HFF-Myc (cell line): ENCODE results near the gene LDLR.

Experiments
- DNase-seq: peaks from one replicate; pipeline ENCODE4 v3.0.0-alpha.2; 2011; ENCODE audit warnings: low read depth; ENCODE audit errors: extremely low read depth
- H3K4me3 ChIP-seq: replicated peaks from 2 replicates; pipeline ENCODE4 v1.5.1; 2011; ENCODE audit warnings: low read depth, mild to moderate bottlenecking, control low read depth, low read length
- TF ChIP-seq, protein P1 (sequence below): IDR thresholded peaks from 2 replicates; pipeline ENCODE4 v1.5.1; 2012; ENCODE audit warnings: mild to moderate bottlenecking, low read depth, low read length, control low read depth; ENCODE audit errors: missing control alignments

Gene LDLR

DNA sequence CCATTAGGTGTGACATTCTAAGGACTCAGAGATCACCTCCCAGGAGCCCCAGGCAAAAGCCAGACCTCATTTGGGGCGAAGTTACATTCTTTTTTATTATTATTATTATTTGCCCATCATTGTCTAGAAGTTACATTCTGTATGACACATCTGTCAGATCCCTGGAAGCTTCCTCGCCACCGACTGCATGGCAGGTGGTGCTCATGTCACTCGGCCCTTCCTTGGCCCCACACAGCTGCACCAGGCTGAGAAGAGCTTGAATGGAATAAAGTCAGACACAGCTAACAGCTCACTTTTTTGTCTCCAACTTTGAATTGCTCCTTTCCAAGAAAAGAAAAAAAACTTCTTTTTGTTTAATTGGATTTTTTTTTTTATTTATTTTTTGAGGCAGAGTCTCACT lies 41.4 kb upstream of the LDLR start:
- TF ChIP-seq, protein P1, sequence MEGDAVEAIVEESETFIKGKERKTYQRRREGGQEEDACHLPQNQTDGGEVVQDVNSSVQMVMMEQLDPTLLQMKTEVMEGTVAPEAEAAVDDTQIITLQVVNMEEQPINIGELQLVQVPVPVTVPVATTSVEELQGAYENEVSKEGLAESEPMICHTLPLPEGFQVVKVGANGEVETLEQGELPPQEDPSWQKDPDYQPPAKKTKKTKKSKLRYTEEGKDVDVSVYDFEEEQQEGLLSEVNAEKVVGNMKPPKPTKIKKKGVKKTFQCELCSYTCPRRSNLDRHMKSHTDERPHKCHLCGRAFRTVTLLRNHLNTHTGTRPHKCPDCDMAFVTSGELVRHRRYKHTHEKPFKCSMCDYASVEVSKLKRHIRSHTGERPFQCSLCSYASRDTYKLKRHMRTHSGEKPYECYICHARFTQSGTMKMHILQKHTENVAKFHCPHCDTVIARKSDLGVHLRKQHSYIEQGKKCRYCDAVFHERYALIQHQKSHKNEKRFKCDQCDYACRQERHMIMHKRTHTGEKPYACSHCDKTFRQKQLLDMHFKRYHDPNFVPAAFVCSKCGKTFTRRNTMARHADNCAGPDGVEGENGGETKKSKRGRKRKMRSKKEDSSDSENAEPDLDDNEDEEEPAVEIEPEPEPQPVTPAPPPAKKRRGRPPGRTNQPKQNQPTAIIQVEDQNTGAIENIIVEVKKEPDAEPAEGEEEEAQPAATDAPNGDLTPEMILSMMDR: no peak
- DNase-seq: no peak
- H3K4me3 ChIP-seq: no peak overlapping the region

- DNase-seq: no peak
- TF ChIP-seq, protein P1: no peak
- H3K4me3 ChIP-seq: no peak overlapping the region
Observed at GRCh38 chr19:11050323-11051114, 38.7 kb upstream of the LDLR start.

DNA sequence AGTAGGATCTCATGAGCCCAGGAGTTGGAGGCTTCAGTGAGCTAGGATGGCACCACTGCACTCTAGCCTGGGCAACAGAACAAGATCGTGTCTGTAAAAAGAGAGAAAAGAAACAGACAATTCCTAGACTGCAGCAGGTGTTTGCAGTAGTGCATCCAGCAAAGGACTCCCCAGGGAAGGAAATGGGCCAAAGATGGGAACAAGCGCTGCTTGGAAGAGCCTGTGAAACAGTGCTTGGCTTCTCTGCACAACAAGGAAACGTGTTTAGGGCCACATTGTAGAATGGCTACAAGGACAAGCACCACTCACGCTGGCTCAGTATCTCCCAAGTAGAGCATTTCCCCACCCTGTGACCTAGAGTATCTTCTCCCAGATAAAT lies 35.5 kb upstream of the LDLR start:
- TF ChIP-seq, protein P1: no peak
- no peak overlapping the region for H3K4me3 ChIP-seq
- DNase-seq: no peak

DNA sequence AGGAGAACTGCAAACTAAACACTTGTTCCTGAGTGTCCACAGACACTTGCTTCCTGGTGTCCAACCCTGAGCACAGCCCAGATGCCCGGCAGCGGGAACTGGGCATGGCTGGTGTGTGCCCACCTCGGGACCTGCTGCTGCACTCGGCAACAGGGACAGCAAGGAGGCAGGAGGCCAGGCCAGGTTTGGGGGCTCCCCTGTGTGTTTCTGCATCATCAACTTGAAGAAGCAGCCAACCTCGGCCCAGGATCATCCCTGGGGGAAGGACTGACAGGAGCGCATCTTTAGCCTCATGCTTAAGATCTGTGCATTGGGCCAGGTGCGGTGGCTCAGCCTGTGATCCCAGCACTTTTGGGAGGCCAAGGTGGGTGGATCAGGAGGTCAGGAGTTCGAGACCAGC lies 35.1 kb upstream of the LDLR start:
- DNase-seq: no peak
- no peak overlapping the region for H3K4me3 ChIP-seq
- TF ChIP-seq, protein P1: no peak

- no peak overlapping the region for H3K4me3 ChIP-seq
- DNase-seq: no peak
- TF ChIP-seq, protein P1: no peak
Observed at GRCh38 chr19:11054628-11055027, 34.6 kb upstream of the LDLR start.

DNA sequence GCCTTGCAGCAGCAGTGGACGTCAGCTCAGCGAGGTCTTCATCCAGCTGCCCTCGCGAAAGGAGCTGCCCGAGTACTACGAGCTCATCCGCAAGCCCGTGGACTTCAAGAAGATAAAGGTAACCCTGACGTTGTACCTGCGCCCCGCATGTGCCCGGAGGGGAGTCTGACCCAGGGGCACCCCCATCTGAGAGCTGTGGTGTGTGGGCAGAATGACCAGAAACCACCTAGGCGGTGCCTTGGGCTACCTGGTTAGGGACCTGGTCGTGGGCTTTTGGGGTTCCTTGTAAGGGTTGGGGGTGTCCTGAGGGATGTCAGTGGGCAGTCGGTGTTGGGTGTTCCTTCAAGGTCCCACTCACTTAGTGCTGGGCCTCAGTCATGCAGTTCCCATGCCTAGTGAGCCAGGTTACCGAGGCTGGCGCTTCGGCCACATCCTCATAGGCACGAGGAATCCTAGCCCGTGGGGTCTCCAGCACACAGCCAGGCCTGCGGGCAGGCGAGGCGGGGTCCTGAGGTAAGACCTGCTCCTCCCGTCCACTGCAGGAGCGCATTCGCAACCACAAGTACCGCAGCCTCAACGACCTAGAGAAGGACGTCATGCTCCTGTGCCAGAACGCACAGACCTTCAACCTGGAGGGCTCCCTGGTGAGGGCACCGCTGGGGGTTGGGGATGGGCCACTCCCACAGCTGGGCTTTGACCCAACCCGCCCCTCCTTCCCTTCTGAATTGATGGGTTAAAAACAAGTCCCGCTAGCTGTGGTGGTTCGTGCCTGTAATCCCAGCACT lies 30.8 kb upstream of the LDLR start:
- TF ChIP-seq, protein P1: no peak
- DNase-seq: no peak

More for the DNA sequence above, 30.8 kb upstream of the LDLR start:
- no peak overlapping the region for H3K4me3 ChIP-seq
